Measurements from ENCODE around the gene WNT1. TPM values are rescaled to one million over a fixed set of nuclear protein-coding genes. Genes with fewer than 3 reads are reported as not detected.

Gene WNT1
- total RNA-seq = not detected in 2 replicates

DNA sequence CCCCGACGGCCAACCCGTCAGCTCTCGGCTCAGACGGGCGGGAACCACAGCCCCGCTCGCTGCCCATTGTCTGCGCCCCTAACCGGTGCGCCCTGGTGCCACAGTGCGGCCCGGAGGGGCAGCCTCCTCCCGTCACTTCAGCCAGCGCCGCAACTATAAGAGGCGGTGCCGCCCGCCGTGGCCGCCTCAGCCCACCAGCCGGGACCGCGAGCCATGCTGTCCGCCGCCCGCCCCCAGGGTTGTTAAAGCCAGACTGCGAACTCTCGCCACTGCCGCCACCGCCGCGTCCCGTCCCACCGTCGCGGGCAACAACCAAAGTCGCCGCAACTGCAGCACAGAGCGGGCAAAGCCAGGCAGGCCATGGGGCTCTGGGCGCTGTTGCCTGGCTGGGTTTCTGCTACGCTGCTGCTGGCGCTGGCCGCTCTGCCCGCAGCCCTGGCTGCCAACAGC lies at the start of gene WNT1:
Gene WNT1 (plus strand): TSS at position 32 of the 450 bp plus-strand sequence. CDS start 329 bp downstream, at position 361.
- DNase-seq (ENCODE audit: low read depth) (no peak), FAIRE-seq (no peak)
- Histone ChIP-seq H3K4me3 (ENCODE audit: low read depth, low read length) (no peak within 1 kb of the TSS), H3K36me3 (ENCODE audit: control insufficient read depth, insufficient read depth, low read length) (no peaks in the 10 kb centered on the region), H3K27me3 (ENCODE audit: control insufficient read depth, insufficient read depth, low read length) (peaks cover 62% of the 10 kb centered on the region)
- no peak for TF ChIP-seq CTCF (IDR thresholded peaks at IDR 0.05; ENCODE audit: insufficient read depth, low read length, severe bottlenecking)

GRCh38 chr12:48929551-48929950 lies 48.6 kb upstream of the WNT1 start:
- no peak overlapping the region for H3K4me3 ChIP-seq (ENCODE audit: low read depth, low read length)
- FAIRE-seq = no peak
- H3K36me3 ChIP-seq (ENCODE audit: control insufficient read depth, insufficient read depth, low read length) = peaks cover 13% of the 10 kb centered on the region
- DNase-seq (ENCODE audit: low read depth) = no peak
- no peaks in the 10 kb centered on the region for H3K27me3 ChIP-seq (ENCODE audit: control insufficient read depth, insufficient read depth, low read length)
- TF ChIP-seq CTCF (IDR thresholded peaks at IDR 0.05; ENCODE audit: insufficient read depth, low read length, severe bottlenecking) = no peak

- no peak overlapping the region for H3K4me3 ChIP-seq (ENCODE audit: low read depth, low read length)
- TF ChIP-seq CTCF (IDR thresholded peaks at IDR 0.05; ENCODE audit: insufficient read depth, low read length, severe bottlenecking) = no peak
- H3K36me3 ChIP-seq (ENCODE audit: control insufficient read depth, insufficient read depth, low read length) = peaks cover 13% of the 10 kb centered on the region
- H3K27me3 ChIP-seq (ENCODE audit: control insufficient read depth, insufficient read depth, low read length) = no peaks in the 10 kb centered on the region
- DNase-seq (ENCODE audit: low read depth) (no peak), FAIRE-seq (no peak)
Observed at GRCh38 chr12:48930475-48930874, 47.6 kb upstream of the WNT1 start.

GRCh38 chr12:48932878-48933277 lies 45.2 kb upstream of the WNT1 start:
- Histone ChIP-seq H3K27me3 (ENCODE audit: control insufficient read depth, insufficient read depth, low read length) (no peaks in the 10 kb centered on the region), H3K36me3 (ENCODE audit: control insufficient read depth, insufficient read depth, low read length) (peaks cover 18% of the 10 kb centered on the region), H3K4me3 (ENCODE audit: low read depth, low read length) (no peak overlapping the region)
- TF ChIP-seq CTCF (IDR thresholded peaks at IDR 0.05; ENCODE audit: insufficient read depth, low read length, severe bottlenecking) = no peak
- DNase-seq (ENCODE audit: low read depth) (no peak), FAIRE-seq (peak; percentile 7)

- FAIRE-seq (no peak), DNase-seq (ENCODE audit: low read depth) (no peak)
- TF ChIP-seq CTCF (IDR thresholded peaks at IDR 0.05; ENCODE audit: insufficient read depth, low read length, severe bottlenecking) = no peak
- H3K4me3 ChIP-seq (ENCODE audit: low read depth, low read length) = no peak overlapping the region
- no peaks in the 10 kb centered on the region for H3K27me3 ChIP-seq (ENCODE audit: control insufficient read depth, insufficient read depth, low read length)
- H3K36me3 ChIP-seq (ENCODE audit: control insufficient read depth, insufficient read depth, low read length) = peaks cover 20% of the 10 kb centered on the region
Observed at GRCh38 chr12:48933664-48934311, 44.3 kb upstream of the WNT1 start.

DNA sequence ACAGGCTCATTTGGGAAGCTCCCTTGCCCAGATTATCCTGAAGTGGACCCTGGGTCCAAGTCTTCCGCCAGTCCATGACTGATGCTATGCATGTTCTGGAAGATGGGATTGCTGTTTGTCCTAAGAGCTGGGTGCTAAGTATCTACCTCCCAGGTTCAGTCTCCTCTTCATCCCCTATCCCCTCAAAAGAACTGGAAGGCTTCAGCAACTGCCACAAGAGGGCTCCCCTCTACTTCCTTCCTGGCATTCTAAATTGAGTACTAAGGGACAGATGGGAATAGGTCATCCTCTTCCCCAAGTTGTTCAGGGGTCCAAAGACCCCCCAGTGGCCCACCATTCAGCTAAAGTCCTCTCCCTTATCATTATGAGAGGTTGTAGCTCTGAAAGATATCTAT lies 43.8 kb upstream of the WNT1 start:
- FAIRE-seq = no peak
- peak; percentile 22 for TF ChIP-seq CTCF (IDR thresholded peaks at IDR 0.05; ENCODE audit: insufficient read depth, low read length, severe bottlenecking)
- Histone ChIP-seq H3K27me3 (ENCODE audit: control insufficient read depth, insufficient read depth, low read length) (no peaks in the 10 kb centered on the region), H3K4me3 (ENCODE audit: low read depth, low read length) (no peak overlapping the region), H3K36me3 (ENCODE audit: control insufficient read depth, insufficient read depth, low read length) (peaks cover 21% of the 10 kb centered on the region)
- DNase-seq (ENCODE audit: low read depth) = no peak

All from bronchial epithelial cell (primary cell).